IPS-NIHi7 (cell line): ENCODE results near the gene CALML5.

Experiments
- DNase-seq: peaks from one replicate; pipeline ENCODE4 v3.0.0; 2012; ENCODE audit warnings: mixed read lengths; ENCODE audit errors: extremely low spot score

Gene CALML5

DNA sequence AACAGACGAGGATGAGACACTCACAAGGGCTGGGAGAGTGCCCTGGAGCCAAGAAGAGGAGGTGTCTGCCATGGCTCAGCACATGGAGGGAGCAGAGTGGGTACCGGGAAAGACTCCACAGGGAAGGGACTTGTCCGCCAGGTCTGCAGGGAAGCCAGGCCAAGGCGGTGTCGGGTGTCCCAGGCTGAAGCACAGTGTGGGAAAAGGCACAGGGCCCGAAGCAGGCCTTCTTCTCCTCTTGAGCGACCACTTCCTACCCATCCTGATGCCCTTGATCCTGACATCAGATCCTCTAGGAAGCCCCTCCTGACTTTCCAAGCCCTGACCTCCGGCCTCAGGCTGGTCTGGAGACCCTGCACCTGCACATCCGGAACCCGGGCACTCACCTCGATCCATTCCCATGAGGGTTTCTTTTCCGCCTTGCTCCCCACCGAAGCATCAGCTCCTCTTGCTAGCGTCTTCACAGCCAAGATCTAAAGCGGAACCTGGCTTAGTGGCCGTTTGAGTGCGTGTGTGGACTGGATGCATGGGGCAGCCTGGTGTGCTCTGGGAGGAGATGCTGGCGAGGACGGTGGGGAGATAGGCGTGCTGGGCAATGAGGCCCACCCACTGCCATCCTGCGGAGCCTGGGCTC lies 33.8 kb upstream of the CALML5 start:
- no peak for DNase-seq

DNA sequence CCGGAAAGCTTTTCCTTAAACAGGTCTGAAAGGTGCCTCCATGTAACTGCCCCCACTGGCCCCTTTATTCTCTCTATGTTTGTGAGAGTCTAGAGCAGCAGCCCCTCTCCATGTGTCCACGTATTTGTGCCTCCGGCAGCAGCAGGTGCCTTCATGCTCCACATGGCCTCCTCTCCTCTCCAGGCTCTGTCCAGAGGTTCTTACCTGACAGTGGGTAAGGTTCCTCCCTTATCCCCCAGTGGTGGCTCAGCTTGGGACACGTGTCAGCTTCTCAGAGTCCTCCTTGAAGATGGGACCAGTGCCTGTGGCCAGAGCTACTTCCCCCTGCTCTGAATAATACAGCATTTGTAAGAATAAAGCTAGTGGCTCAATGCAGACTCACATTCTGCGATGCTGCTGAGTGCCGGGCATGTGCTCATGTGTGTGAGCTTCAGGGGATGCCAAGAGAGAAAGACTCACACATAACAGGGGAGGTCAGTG lies 33.3 kb upstream of the CALML5 start:
- DNase-seq = no peak

DNA sequence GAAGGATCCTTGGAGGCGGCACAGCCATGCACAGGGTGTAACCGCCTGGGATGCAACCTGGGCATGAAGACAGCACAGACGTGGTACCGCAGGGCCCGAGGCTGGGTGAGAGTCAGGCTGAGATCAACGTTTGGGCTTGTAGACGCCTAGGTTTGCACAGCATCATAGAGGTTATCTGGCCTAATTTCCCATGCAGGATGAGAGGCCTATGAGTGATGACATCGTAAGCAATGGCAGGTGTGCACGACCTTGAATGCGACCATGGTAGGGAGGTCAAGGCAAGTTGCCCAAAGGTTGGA lies 32.9 kb upstream of the CALML5 start:
- DNase-seq = no peak

DNA sequence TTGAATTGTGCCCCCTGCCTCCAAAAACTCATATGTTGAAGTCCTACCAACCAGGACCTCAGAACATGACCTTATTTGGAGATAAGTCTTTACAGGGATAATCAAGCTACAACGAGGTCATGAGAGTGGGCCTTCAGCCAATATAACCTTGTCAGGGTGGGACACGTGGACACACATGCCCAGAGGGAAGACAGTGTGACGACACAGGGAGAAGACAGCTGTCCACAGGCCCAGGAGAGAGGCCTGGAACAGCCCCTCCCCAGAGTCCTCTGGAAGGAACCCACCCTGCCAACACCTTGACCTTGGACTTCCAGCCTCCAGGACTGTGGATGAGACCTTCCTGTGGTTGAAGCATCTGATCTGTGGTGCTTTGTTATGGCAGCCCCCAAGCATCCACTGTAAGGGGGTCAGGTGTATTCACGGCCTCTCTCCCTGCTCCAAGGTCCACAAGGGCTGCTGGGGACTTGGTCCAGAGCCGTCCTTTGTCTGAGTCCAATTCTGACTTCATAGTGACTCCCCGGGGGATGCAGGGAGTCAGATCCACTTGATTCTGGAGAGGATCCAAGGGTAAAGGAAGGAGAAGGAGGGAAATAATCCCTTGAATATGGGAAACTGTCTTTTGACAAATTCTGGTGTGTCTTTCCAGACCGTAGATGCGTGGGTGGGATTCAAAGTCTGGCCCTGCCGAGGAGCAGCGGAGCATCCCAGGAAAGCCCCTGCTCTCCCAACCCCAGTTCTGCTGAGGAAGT lies 32.4 kb upstream of the CALML5 start:
- no peak for DNase-seq

DNA sequence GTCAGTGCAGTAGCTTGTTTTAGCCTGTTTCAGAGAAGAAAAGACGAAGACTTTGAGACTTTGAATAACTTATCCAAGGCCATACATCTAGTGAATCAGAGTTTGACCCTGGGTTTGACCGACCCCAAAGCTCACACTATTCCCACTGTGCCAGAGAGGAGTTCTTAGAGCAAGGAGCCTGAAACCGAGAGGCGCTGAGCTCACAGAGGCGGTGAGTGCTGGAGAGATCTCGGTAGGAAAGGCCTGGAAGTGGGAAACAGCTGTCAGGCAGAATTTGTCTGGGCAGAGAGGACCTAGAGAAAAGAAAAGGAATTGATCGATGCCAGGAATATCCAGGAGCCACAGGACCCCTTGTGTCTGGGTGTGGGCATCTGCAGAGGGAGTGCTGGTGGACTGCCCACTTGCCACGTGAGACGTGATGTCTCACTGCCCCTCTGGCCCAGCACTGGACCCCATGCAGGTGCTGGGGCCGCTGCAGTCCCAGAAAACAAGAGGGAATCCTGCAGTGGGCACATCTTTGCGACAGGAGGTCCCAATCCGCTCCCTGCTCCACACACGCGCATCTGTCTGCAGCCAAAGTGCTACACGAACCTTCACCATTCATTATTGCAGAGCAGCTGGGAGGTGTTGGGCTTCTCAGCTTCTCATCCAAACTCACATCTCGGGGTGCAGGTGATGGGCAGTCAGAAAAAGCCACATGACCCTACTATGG lies 31.6 kb upstream of the CALML5 start:
- no peak for DNase-seq

DNA sequence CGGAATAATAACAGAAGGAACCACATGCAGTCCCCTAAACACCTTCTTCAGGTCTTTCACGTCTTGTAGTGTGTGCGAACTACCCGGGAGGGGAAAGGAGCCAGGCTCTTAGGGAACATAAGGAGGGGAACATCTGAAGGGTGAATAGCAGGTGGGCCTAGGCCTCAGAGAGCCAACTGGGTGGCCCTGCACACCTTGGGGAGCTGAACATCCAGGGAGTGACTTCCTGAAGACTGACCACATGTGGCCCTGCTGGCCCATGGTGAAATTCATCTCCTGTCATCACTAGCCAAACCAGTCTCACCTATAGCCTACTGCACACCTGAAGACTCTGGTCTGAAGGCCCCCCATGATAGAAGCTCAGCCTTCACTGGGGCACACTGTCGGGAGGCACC lies 31.0 kb upstream of the CALML5 start:
- no peak for DNase-seq

DNA sequence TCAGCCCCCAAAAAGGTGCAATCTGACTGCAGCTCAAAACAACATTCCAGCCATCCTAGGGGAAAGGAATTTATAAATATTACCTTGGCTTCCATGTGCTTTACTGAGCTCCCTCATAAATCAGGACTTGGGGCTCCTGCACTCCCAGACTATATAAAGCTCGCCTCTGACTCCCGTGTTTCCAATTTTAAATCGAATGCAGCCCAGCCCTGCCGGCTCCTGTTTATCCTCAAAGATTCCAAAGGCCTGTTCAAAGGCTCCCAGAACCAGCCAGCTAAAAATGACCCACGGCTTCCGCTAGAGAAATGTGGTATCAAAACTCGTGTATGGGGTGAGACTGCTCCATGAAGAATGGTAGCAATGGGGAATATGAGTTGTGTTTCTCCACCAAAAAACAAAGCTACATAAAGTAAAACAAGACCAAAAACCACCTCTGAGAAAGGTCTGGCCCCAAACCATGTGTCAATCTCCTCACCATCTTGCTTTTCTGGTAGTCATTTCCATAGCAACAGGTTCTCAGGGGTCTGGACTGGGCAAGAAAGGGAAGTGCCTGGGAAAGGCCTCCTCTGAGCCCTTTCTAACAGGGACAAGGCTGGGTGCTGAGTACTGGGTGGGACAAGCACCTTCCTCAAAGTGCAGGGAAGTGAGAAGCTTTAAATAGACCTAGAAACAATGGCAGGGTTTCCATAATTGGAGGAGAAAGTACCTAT lies 30.5 kb upstream of the CALML5 start:
- no peak for DNase-seq

DNA sequence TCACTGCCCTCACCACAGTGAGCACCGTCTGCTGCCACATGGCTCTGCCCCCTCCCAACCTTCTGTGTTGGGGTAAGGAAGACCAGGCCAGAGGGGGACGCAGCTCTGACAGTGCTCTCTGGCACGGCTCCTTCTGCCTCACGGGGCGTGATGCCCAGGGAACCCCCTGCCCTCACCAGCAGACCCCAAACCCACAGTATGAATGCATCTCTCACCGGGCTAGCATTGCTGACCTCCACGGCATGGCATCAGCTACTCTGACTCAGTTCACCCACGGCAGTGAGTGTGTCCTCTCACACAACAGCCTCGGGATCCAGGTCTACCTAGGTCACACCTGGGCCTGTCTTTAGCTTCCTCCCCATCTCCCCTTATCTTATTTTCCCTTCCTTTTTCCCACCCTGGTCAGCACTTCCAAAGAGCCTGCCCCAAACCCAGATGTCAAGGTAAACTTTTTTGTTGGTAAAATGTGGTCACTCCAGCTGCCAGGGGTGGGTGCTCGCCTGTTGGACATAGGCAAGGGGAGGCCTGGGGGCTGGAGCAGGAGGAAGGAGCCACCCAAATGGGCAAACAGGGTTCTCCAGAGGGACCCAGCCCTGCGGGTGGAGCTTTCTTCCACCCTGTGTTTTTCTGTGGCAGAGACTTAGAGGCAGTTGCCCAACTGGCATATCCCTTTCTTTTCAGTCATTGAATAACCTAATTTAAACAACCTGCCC lies 29.8 kb upstream of the CALML5 start:
- no peak for DNase-seq

DNA sequence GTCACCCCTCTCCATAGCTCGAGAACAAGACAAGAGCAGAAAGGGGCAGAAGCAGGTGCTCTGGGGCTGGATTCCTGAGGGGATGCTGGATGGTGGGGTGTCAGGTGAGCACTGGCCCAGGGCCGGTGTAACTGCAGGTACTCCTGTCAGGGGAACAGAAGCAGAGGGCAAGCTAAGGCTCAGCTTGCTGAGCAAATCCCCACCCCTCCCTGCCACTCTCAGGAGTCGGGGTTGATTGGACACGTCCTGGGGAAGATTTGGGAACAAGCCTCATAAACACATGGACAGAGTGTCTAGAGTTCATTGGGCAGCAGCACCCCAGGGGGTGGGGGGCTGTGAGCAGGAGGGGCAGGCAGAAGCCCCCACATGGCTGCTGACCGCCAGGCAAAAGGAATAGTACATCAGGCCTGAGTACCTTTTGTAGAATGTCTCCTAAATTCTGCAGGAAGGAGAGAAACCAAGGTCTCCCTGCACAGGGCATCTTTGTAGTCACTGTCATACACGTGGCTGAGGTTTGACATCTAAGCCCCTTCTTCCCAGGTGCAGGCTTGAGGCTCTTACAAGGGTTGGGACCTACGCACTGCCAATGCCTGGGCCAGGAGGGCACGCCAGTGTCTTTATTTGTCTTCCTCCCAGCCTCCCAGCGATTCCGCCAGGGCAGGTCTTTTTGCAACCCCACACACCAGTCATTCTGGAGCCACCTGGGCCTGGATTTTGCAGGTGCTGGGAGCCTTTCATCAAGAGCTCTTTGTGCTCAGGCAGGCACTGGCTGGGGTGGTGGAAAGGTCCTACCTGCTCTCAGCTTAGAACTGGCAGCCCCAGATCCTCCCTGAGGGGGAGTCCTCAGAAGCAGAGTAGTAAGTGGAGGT lies 28.2 kb upstream of the CALML5 start:
- no peak for DNase-seq

DNA sequence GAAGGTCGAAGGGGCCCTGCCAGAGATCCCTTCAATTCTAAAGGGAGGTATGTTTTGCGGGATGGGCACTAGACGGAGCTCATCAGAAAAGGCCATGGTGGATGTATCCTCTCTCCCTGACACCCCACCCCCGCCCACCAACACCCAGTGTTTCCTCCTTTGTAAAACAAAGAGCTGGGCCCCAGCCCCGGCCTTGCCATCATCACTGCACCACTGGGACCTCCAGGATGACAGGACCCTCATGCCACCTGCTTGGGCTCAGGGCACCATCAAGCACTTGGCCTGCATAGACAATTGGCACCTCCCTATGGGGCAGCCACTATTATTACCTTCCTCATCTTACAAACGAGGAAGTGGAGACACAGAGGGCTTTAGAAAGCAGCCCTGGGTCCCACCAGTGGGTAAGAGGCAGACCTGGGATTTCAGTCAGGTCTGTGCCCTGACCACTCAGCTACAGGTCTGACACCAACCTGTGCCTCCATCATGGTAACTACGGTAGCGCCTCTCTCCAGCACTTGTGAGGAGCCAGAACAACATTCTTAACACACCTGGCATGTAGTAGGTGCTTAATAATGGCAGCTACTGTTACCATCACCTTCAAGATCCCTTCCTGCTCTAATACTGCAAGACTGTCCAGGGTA lies 27.4 kb upstream of the CALML5 start:
- DNase-seq = no peak

DNA sequence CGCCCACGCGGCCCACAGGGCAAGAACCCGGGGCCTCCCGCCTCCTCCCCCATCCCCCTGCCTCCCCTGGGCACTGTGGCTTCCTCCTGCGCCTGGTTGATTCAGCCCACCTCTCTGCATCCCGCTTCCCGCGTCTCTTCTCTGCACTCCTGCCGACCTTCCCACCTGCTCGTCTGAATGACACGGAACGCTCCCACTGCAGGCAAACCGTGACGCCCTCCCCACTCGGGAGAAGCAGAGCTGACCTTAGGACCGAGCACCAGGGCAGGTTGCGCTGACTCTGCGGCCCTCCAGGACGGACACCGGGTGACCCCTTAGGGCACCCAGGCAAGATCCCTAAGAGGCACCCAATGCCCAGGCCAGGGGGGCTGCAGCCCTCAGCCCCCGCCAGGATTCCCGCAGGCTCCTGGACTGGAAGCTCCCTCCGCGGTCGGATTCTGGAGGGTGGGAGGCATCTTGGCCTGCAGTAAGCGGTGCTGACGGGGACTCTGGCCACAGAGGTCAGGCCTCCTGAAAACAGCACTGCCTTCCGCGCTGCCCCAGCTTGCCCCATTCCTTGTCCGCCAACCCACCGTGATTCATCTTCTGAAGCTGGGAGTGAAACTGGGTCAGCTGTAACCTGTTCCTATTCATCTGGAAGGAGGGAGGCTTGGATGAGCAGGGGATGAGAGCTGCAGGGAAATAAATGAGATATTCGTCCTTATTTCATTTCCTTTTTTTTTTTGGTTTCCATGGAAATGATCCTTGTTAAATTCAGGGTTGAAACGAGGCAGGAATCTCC lies 26.4 kb upstream of the CALML5 start:
- DNase-seq = no peak

DNA sequence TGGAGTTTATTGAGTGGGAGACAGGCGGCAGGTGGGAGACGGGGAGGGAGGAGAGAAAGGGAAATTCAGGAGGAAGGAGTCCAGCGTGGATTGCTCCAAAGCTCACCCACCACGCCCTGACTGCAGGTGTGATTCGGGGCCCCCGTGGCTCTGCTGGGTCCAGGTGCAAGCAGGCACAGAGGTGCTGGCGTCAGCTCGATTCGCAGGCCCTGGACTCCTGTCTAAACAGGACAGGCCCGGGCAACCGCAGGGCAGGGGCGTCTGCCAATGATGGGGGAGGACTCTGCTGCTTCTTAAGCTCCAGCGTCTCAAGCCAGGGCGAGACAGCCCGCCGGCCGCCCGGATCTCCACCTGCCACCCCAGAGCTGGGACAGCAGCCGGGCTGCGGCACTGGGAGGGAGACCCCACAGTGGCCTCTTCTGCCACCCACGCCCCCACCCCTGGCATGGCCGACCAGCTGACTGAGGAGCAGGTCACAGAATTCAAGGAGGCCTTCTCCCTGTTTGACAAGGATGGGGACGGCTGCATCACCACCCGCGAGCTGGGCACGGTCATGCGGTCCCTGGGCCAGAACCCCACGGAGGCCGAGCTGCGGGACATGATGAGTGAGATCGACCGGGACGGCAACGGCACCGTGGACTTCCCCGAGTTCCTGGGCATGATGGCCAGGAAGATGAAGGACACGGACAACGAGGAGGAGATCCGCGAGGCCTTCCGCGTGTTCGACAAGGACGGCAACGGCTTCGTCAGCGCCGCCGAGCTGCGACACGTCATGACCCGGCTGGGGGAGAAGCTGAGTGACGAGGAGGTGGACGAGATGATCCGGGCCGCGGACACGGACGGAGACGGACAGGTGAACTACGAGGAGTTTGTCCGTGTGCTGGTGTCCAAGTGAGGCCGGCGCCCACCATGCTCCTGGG lies 25.5 kb upstream of the CALML5 start, which contains the start of gene CALML3:
CALML3 (plus strand) TSS at position 321 of the 920 bp plus-strand sequence; CDS start at position 446, 125 bp downstream.
- no peak for DNase-seq

DNA sequence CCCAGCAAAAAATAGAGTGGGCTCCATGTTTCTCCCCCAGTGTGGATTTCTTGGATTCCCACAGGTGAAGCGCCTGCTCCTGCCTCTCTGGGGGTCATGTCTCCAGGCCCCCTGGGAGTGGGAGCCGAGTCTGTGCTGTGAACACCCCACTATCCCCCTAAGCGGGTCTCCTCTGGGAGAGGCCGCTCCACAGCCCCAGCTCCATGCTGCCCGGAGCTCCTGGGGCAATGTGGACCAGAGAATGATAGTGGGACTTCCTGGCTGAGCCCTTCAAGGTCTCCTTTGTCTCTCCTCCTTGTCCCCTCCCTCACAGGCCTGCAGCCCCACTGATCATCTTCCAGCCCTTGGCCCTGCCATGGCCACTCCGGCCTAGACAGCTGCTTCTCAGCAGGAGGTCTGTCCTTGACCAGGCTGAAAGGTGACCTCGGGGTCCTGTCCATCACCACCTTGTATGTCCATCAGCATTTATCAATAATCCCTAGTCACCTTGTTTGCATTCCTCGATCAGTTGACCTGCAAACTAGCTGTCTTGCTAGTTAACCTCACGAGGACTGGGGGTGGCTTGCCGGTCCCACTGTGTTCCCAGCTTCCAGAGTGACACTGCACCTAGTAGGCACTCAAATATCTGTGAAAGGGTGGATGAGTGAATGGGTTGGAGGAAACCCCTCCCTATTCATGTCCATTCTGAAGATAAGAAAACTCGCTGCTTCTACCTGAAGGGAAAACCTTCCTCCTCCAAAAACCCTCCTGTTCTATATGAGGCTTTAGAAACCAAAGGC lies 24.6 kb upstream of the CALML5 start:
- DNase-seq = no peak

DNA sequence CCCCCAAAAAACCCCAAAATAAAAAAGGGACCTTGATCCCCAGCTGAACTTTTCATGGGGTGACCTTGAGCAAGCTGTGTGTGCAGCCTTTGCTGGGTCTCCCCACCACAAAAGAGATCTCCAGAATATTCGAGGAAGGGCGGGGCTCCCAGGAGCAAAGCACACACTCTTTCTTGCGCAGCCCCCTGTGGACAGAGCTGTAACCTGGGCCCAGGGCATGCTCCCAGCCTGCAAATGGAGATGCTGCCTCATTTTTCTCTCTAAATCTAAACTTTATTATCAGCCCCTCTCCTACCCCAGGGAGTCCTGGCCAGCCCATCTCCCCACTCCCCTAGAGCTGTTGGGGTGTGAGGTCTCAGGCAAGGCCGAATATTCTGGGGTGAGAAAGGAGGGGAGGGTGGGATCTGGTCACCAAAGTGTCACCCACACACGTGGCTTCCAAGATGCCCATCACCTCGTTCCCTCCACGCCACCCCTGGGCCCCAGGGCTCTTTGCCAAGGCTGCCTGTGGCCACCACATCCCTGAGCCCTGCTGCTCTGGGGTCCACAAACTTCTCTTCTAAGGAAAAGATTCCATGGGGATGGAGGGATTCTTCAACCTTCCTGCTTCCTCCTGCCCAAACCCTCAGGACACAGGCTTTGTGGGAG lies 23.7 kb upstream of the CALML5 start:
- no peak for DNase-seq

DNA sequence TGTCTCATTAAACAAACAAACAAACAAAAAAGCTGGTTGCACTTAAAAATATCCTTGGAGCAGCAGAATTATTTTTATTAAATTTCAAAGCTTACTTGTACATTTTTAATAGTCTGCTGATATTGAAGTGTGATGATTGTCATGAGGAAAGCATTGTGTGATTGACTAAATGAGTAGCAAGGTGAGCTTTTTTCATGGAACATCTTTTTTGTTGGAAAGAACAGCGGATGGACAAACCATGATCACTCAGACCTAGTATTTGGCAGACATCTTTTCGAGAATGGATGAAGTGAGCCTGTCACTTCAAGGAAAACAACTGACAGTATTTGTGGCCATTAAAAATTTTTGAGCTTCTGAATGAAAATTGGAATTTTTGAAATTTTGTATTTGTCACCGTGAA lies 19.7 kb upstream of the CALML5 start:
- no peak for DNase-seq

DNA sequence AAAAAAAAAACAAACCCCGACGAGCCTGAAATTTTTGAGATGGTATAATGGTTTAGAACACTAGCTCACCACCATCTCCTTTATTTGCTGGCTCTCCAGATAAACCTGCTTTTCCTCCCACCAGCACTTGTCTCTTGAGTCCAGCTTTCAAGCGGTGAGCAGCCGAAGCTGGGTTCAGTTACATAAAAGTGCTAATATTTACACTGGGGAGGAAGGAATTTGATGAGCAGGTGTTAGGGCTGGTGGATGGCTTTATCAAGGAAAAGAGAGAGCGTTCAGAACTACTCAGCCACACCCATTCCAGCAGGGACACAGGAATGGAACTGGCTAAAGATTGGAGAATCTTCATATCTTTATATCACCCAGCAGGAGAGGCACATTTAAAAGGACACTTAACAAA lies 18.8 kb upstream of the CALML5 start:
- DNase-seq = no peak

DNA sequence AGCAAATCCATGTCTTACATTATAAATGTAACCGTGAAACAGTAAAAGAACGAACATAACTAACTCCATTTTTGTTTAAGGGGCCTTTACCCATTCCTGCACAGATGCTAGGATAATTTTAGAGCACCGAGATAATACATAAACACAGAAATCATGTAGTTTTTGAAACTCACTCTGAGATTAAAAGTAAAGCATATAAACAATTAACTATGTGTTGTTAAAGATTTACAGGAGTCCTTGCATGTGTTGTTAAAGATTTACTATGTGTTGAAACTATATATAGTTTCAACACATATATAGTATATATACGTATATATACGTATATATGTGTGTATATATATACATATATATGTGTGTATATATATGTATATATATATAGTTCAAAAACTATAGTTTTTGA lies 18.2 kb upstream of the CALML5 start:
- DNase-seq = no peak
